Activated CD4-positive, alpha-beta T cell treated with anti-CD3 and anti-CD28 coated beads, Interleukin-2, amount 50 U/mL, for 1 hour (primary cell): Measurements from ENCODE around the gene PPIE.

Experiments
- DNase-seq: peaks from one replicate; pipeline ENCODE4 v3.0.0-alpha.2; 2020

The PPIE gene

GRCh38 chr1:39721664-39722063 is 17.0 kb upstream of the PPIE start:
- DNase-seq, result no peak

- DNase-seq, result no peak
Measured at GRCh38 chr1:39722495-39722894, 16.2 kb upstream of the PPIE start.

- DNase-seq, result no peak
Measured at GRCh38 chr1:39726600-39726999, 12.1 kb upstream of the PPIE start.

GRCh38 chr1:39727221-39727931 is 11.3 kb upstream of the PPIE start:
- DNase-seq, result no peak

- no peak for DNase-seq
Measured at GRCh38 chr1:39727932-39728317, 10.8 kb upstream of the PPIE start.

GRCh38 chr1:39729030-39729429 is 9.7 kb upstream of the PPIE start:
- DNase-seq, result no peak

GRCh38 chr1:39729842-39730241 is 8.8 kb upstream of the PPIE start:
- no peak for DNase-seq

GRCh38 chr1:39732730-39733129 is 6.0 kb upstream of the PPIE start:
- no peak for DNase-seq

- DNase-seq, result no peak
Measured at GRCh38 chr1:39733161-39733560, 5.5 kb upstream of the PPIE start.

GRCh38 chr1:39735731-39736130 is 3.0 kb upstream of the PPIE start:
- no peak for DNase-seq

- DNase-seq, result no peak
Measured at GRCh38 chr1:39737546-39738169, 1.0 kb upstream of the PPIE start.

- DNase-seq, result no peak
Measured at GRCh38 chr1:39745016-39745670, 6.5 kb downstream of the PPIE start.

- DNase-seq, result no peak
Measured at GRCh38 chr1:39751595-39751994, 12.9 kb downstream of the PPIE start.

GRCh38 chr1:39752703-39753102 is 14.0 kb downstream of the PPIE start:
- DNase-seq, result no peak

- DNase-seq, result no peak
Measured at GRCh38 chr1:39753132-39754025, 14.7 kb downstream of the PPIE start.

- DNase-seq, result no peak
Measured at GRCh38 chr1:39754026-39754570, 15.4 kb downstream of the PPIE start.

GRCh38 chr1:39754906-39755504 is 16.3 kb downstream of the PPIE start:
- DNase-seq, result no peak

- DNase-seq, result no peak
Measured at GRCh38 chr1:39755965-39756659, 17.4 kb downstream of the PPIE start.

- no peak for DNase-seq
Measured at GRCh38 chr1:39757501-39757900, 18.8 kb downstream of the PPIE start.

- DNase-seq, result no peak
Measured at GRCh38 chr1:39758556-39759435, 20.1 kb downstream of the PPIE start.

GRCh38 chr1:39759436-39759726 is 20.7 kb downstream of the PPIE start:
- no peak for DNase-seq
